Hypothalamus (tissue), 51 donors: ENCODE data around the gene DNASE2.
A peak's percentile ranks its signal among the peaks of the same experiment; 100 is the strongest.
"Not testable (repeated sequence)": the region's sequence is repeated elsewhere in the genome, so short reads cannot be mapped to it uniquely, and the experiment has no call there.

Experiments
- DNase-seq, 51 donors: peaks; one replicate each; lab custom pipeline; 2025; lab: John Stamatoyannopoulos, UW

The DNASE2 gene

GRCh38 chr19:12881172-12881808 lies at the start of gene DNASE2:
TSS of gene DNASE2 (minus strand) at chr19:12881449. CDS start at chr19:12881375, 74 bp downstream.
- peak in 50 of 51 donors; percentile 19 to 92 (median 80) for DNase-seq

- no peak for DNase-seq
These were observed 48.9 kb upstream of the DNASE2 start for GRCh38 chr19:12930002-12930645.

- DNase-seq = no peak
These were observed 43.5 kb upstream of the DNASE2 start for GRCh38 chr19:12924621-12925310.

GRCh38 chr19:12922959-12923358 lies 41.7 kb upstream of the DNASE2 start:
- no peak for DNase-seq

GRCh38 chr19:12921047-12921446 lies 39.8 kb upstream of the DNASE2 start:
- no peak for DNase-seq

- DNase-seq = no peak
These were observed 37.0 kb upstream of the DNASE2 start for GRCh38 chr19:12918253-12918652.

GRCh38 chr19:12915860-12916259 lies 34.6 kb upstream of the DNASE2 start:
- not testable (repeated sequence) for DNase-seq

GRCh38 chr19:12913851-12914690 lies 32.8 kb upstream of the DNASE2 start:
- DNase-seq = peak in 17 of 51 donors; percentile 2 to 43 (median 13)

GRCh38 chr19:12913011-12913561 lies 31.8 kb upstream of the DNASE2 start:
- DNase-seq = peak in 47 of 51 donors; percentile 16 to 89 (median 77)

GRCh38 chr19:12912571-12912970 lies 31.3 kb upstream of the DNASE2 start:
- DNase-seq = no peak

GRCh38 chr19:12907166-12907565 lies 25.9 kb upstream of the DNASE2 start:
- no peak for DNase-seq

- no peak for DNase-seq
These were observed 18.8 kb upstream of the DNASE2 start for GRCh38 chr19:12899891-12900518.

GRCh38 chr19:12896460-12896859 lies 15.2 kb upstream of the DNASE2 start:
- DNase-seq = peak in 1 of 51 donors; percentile 51

- DNase-seq = no peak
These were observed 12.3 kb upstream of the DNASE2 start for GRCh38 chr19:12893582-12893981.

- no peak for DNase-seq
These were observed 10.3 kb upstream of the DNASE2 start for GRCh38 chr19:12891553-12892021.

- peak; percentile 62 to 100 (median 97) for DNase-seq
These were observed 9.7 kb upstream of the DNASE2 start, which contains the start of gene GCDH for GRCh38 chr19:12890787-12891552. TSS of gene GCDH (plus strand) at chr19:12891160. CDS start at chr19:12891305, 145 bp downstream.

GRCh38 chr19:12890299-12890786 lies 9.1 kb upstream of the DNASE2 start:
- DNase-seq = not testable (repeated sequence)

GRCh38 chr19:12888006-12888603 lies 6.9 kb upstream of the DNASE2 start:
- DNase-seq = no peak
